Erythroblast (primary cell): ENCODE results near the gene BICD2.

ENCODE experiments used
- GATA1 ChIP-seq: IDR thresholded peaks from 2 replicates; pipeline ENCODE4 v1.6.1; 2011; ENCODE audit warnings: low read depth, mild to moderate bottlenecking, control low read depth, low read length, moderate library complexity
- POLR2A ChIP-seq: IDR thresholded peaks from 2 replicates; pipeline ENCODE4 v1.6.1; 2011; ENCODE audit warnings: mild to moderate bottlenecking, low read length

- TF ChIP-seq POLR2A (no peak), GATA1 (no peak)
Measured at GRCh38 chr9:92663951-92664350, 100.7 kb downstream of the BICD2 start.
